GM12892 (cell line): ENCODE results near the gene ISL1.

Experiments
- POLR2A ChIP-seq: IDR thresholded peaks from 2 replicates; pipeline ENCODE4 v1.6.1; 2011; ENCODE audit warnings: low read depth, low read length, control low read depth
- POLR2AphosphoS5 ChIP-seq: IDR thresholded peaks from 2 replicates; pipeline ENCODE4 v1.6.1; 2011; ENCODE audit warnings: low read depth, low read length, control low read depth
- TAF1 ChIP-seq: IDR thresholded peaks from 2 replicates; pipeline ENCODE4 v1.6.1; 2011; ENCODE audit warnings: low read depth, mild to moderate bottlenecking, control low read depth, low read length, borderline replicate concordance

DNA sequence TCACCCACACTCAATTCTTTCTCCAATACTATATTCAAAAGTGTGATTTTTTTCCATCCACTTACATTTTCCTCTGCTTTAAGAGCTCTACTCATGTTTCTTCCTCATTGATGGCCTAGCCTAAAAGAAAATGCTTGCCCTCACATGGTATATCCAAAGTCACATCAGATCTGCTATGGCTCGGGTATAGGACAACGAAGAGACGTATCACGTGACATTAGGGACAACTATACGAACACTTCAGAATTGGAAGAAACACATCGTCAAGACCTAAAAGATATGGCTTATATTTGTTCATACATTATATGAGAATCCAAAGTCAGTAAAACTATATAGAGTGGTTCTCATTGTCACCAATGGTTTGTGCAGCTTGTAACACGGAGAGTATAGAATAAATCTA lies 8.2 kb upstream of the ISL1 start:
- TF ChIP-seq POLR2AphosphoS5 (no peak), POLR2A (no peak), TAF1 (no peak)
